Esophagus squamous epithelium (tissue), 5 donors: ENCODE results near the gene CDH15. TPM values are rescaled to one million over a fixed set of nuclear protein-coding genes. Genes with fewer than 3 reads are reported as not detected.

Experiments used
- DNase-seq: peaks from one replicate; lab custom pipeline; 2025; lab: John Stamatoyannopoulos, UW
- H3K27ac ChIP-seq, 4 donors: fragments of 200-600 bp; sonication (generic); one replicate each; pipeline ENCODE4 v1.5.1; 2016 to 2019; ENCODE audit warnings: mild to moderate bottlenecking in 1 of 4
- H3K27me3 ChIP-seq, 4 donors: fragments of 200-600 bp; sonication (generic); 1 replicate in 3 of 4; 2 replicates in 1 of 4; pipeline versions ENCODE4 v1.5.1 to v1.6.0; 2017 to 2021; ENCODE audit warnings: antibody characterized with exemption in 1 of 4
- H3K36me3 ChIP-seq, 3 donors: fragments of 200-600 bp; sonication (generic); one replicate each; pipeline ENCODE4 v1.5.1; 2016 to 2019
- H3K4me1 ChIP-seq, 3 donors: fragments of 200-600 bp; sonication (generic); one replicate each; pipeline ENCODE4 v1.5.1; 2017 to 2019
- H3K4me3 ChIP-seq, 4 donors: fragments of 200-600 bp; sonication (generic); 1 replicate in 3 of 4; 2 replicates in 1 of 4; pipeline ENCODE4 v1.5.1; 2016 to 2019; ENCODE audit warnings: mild to moderate bottlenecking in 2 of 4, moderate library complexity in 1 of 4
- H3K9me3 ChIP-seq, 3 donors: fragments of 200-600 bp; sonication (generic); one replicate each; pipeline ENCODE4 v1.5.1; 2016 to 2019
- POLR2A ChIP-seq, 4 donors: fragments of 450-650 bp; IDR thresholded peaks; one replicate each; pipeline ENCODE4 v1.6.1; 2017; ENCODE audit warnings: antibody characterized with exemption in 4 of 4, mild to moderate bottlenecking in 4 of 4, moderate library complexity in 3 of 4
- WGBS, 2 donors: methylation state at CpG; one replicate each; pipeline ENCODE4 v1.1.5; 2018; 5-methylcytosine and 5-hydroxymethylcytosine counted together
- intact Hi-C: fragments of 100-400 bp; cut with DNase I; formaldehyde crosslinking; loops from one replicate; pipeline ENCODE4 v1.15.0; 2022
- total RNA-seq, 4 donors: library from RNA; depleted of rRNA; stranded (reverse); fragments of >200 nt; gene quantifications; one replicate each; pipeline ENCODE4 v1.1.0, GENCODE V29; 2016
- TF ChIP-seq, protein P1 (sequence below), 6 experiments: fragments of 450-650 bp in 4 of 6; fragments of 200-600 bp in 2 of 6; sonication (generic) in 2 of 6; IDR thresholded peaks; one replicate each; pipeline ENCODE4 v1.5.1; 2016 to 2019; ENCODE audit warnings: antibody characterized with exemption in 6 of 6, mild to moderate bottlenecking in 4 of 6, moderate library complexity in 4 of 6
- donor health status: DM: yes; HTN: yes; CAD: no.

Gene CDH15
- total RNA-seq, 4 donors from 2014 or later: not detected

- DNase-seq: no peak
- Histone ChIP-seq H3K4me1 (peaks cover 19 to 40% (median 21%) of the 10 kb centered on the region in 3 donors), H3K36me3 (peaks cover 0 to 11% (median 0%) of the 10 kb centered on the region in 3 donors), H3K27ac (no peak overlapping the region), H3K27me3 (peaks cover 0 to 28% (median 0%) of the 10 kb centered on the region in 4 donors), H3K9me3 (no peaks in the 10 kb centered on the region), H3K4me3 (no peak overlapping the region)
- TF ChIP-seq, protein P1, sequence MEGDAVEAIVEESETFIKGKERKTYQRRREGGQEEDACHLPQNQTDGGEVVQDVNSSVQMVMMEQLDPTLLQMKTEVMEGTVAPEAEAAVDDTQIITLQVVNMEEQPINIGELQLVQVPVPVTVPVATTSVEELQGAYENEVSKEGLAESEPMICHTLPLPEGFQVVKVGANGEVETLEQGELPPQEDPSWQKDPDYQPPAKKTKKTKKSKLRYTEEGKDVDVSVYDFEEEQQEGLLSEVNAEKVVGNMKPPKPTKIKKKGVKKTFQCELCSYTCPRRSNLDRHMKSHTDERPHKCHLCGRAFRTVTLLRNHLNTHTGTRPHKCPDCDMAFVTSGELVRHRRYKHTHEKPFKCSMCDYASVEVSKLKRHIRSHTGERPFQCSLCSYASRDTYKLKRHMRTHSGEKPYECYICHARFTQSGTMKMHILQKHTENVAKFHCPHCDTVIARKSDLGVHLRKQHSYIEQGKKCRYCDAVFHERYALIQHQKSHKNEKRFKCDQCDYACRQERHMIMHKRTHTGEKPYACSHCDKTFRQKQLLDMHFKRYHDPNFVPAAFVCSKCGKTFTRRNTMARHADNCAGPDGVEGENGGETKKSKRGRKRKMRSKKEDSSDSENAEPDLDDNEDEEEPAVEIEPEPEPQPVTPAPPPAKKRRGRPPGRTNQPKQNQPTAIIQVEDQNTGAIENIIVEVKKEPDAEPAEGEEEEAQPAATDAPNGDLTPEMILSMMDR (IDR thresholded peaks at IDR 0.05): no peak
- TF ChIP-seq POLR2A (IDR thresholded peaks at IDR 0.05): no peak
- 50 to 55% methylated on average over 8 to 15 of the region's 24 CpGs for WGBS, 2 donors
- intact Hi-C loops: no loop called here
These were observed 15.5 kb upstream of the CDH15 start for GRCh38 chr16:89155851-89156739.

GRCh38 chr16:89156740-89157645 is 14.6 kb upstream of the CDH15 start:
- no peak for TF ChIP-seq POLR2A (IDR thresholded peaks at IDR 0.05)
- TF ChIP-seq, protein P1 (IDR thresholded peaks at IDR 0.05): no peak
- H3K27me3 ChIP-seq: peaks cover 0 to 37% (median 0%) of the 10 kb centered on the region in 4 donors
- no peaks in the 10 kb centered on the region for H3K9me3 ChIP-seq
- WGBS, 2 donors: 62 to 80% methylated on average over 12 to 14 of the region's 26 CpGs
- H3K4me3 ChIP-seq: no peak overlapping the region
- peaks cover 0 to 2% (median 0%) of the 10 kb centered on the region in 3 donors for H3K36me3 ChIP-seq
- peaks cover 19 to 40% (median 21%) of the 10 kb centered on the region in 3 donors for H3K4me1 ChIP-seq
- no peak for DNase-seq
- H3K27ac ChIP-seq: no peak overlapping the region
- intact Hi-C loops: no loop called here

GRCh38 chr16:89157778-89158177 is 13.8 kb upstream of the CDH15 start:
- Histone ChIP-seq H3K27ac (no peak overlapping the region), H3K9me3 (no peaks in the 10 kb centered on the region), H3K27me3 (peaks cover 0 to 45% (median 0%) of the 10 kb centered on the region in 4 donors), H3K36me3 (no peaks in the 10 kb centered on the region), H3K4me1 (peaks cover 19 to 40% (median 21%) of the 10 kb centered on the region in 3 donors), H3K4me3 (no peak overlapping the region)
- WGBS, 2 donors: 84 to 87% methylated on average over 12 of the region's 12 CpGs
- intact Hi-C loops: no loop called here
- TF ChIP-seq POLR2A (IDR thresholded peaks at IDR 0.05): no peak
- TF ChIP-seq, protein P1 (IDR thresholded peaks at IDR 0.05): no peak
- no peak for DNase-seq

DNA sequence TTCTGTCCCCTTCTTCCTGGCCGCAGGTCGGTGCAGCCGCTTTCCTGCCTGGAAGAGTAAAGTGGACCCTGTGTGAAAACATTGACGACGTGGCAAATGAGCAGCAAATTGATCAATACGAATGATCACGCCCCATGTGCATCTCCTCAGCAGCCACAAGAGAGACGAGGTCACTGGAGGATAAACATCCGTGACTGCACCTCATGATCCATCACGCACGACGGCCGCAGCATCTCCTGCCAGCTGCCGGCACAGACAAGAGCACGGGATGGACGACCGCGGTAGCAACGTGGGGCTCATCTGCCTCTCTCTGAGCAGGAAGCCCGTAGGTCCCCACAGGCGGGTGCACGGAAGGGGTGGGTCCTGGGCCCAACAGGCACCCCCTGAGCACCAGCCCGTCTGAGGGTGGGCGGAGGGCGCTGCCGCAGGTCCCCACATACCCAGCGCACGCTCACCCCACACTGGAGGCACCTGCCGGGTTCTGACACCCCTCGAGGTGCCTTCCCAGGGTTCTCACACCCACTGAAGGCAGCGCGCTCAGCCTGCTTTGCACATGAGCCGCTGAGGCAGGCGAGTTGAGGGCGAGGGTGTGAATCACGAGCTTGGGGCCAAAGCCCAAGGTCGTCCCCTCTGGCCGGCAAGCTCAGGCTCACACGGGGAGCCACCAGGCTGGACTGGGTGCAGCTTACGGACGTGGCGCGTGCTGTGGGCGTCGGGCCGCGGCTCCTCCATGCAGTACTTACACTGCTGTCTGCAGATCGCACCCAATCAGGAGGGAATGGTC is 12.3 kb upstream of the CDH15 start:
- Histone ChIP-seq H3K27me3 (peaks cover 0 to 57% (median 0%) of the 10 kb centered on the region in 4 donors), H3K9me3 (no peaks in the 10 kb centered on the region), H3K4me1 (peaks cover 7 to 26% (median 13%) of the 10 kb centered on the region in 3 donors), H3K4me3 (no peak overlapping the region), H3K27ac (no peak overlapping the region), H3K36me3 (no peaks in the 10 kb centered on the region)
- TF ChIP-seq, protein P1 (IDR thresholded peaks at IDR 0.05): no peak
- no peak for TF ChIP-seq POLR2A (IDR thresholded peaks at IDR 0.05)
- DNase-seq: no peak
- whole genome bisulfite sequencing, 2 donors: 45% methylated on average over 4 of the region's 48 CpGs; no CpG with 5 or more reads in 1 of the 2 donors
- intact Hi-C loops: no loop called here
